HepG2 (cell line): Measurements from ENCODE around the gene CST4. TPM values are rescaled to one million over a fixed set of nuclear protein-coding genes. Genes with fewer than 3 reads are reported as not detected.
A peak's percentile ranks its signal among the peaks of the same experiment; 100 is the strongest.

Experiments used
- ARNTL ChIP-seq: sonication (generic); formaldehyde crosslinking; IDR thresholded peaks from 2 replicates; pipeline ENCODE4 v1.4.0; 2020; ENCODE audit warnings: mild to moderate bottlenecking, missing genetic modification reagents
- GABPB1 ChIP-seq: IDR thresholded peaks from 2 replicates; pipeline ENCODE4 v1.6.1; 2016; ENCODE audit warnings: mild to moderate bottlenecking, missing genetic modification reagents, moderate library complexity, missing compliant biosample characterization
- HDAC2 ChIP-seq: sonication (generic); formaldehyde crosslinking; IDR thresholded peaks from 2 replicates; pipeline ENCODE4 v1.4.0; 2020; ENCODE audit warnings: missing genetic modification reagents
- MTA1 ChIP-seq: sonication (generic); formaldehyde crosslinking; IDR thresholded peaks from 2 replicates; pipeline ENCODE4 v1.4.0; 2020; ENCODE audit warnings: missing genetic modification reagents, mild to moderate bottlenecking, borderline replicate concordance
- RFX3 ChIP-seq: IDR thresholded peaks from 2 replicates; pipeline ENCODE4 v1.6.1; 2016; ENCODE audit warnings: missing biosample characterization, missing genetic modification reagents
- RFXAP ChIP-seq: sonication (generic); formaldehyde crosslinking; IDR thresholded peaks from 2 replicates; pipeline ENCODE4 v1.4.0; 2020; ENCODE audit warnings: missing genetic modification reagents, borderline replicate concordance
- SNRNP70 ChIP-seq: fragments of 200-400 bp; formaldehyde crosslinking; IDR thresholded peaks from 2 replicates; pipeline ENCODE4 v1.6.1; 2017; ENCODE audit warnings: mild to moderate bottlenecking, low read depth, low read length, moderate library complexity
- TCF7L2 ChIP-seq: IDR thresholded peaks from 2 replicates; pipeline ENCODE4 v1.6.1; 2011; ENCODE audit warnings: mild to moderate bottlenecking, low read depth, low read length, moderate library complexity
- ZFP36 ChIP-seq: fragments of 150-350 bp; IDR thresholded peaks from 2 replicates; pipeline ENCODE4 v1.6.1; 2018; ENCODE audit warnings: borderline replicate concordance, low read length, low read depth; ENCODE audit not compliant: partially characterized antibody
- ZNF232 ChIP-seq: sonication (generic); formaldehyde crosslinking; IDR thresholded peaks from 2 replicates; pipeline ENCODE4 v1.4.0; 2020; ENCODE audit warnings: missing genetic modification reagents, borderline replicate concordance
- ZNF841 ChIP-seq: sonication (generic); formaldehyde crosslinking; IDR thresholded peaks from 2 replicates; pipeline ENCODE4 v1.8.1; 2023; ENCODE audit warnings: missing genetic modification reagents, borderline replicate concordance
- polyA plus RNA-seq, 8 experiments: library from polyadenylated mRNA; depleted of rRNA in 3 of 8; stranded (reverse) in 7 of 8; unstranded in 1 of 8; fragments of >200 nt; fragmentation: Illumina TruSeq in 4 of 8; extraction: Trizol in 4 of 8; gene quantifications; 2 replicates each; pipeline versions ENCODE4 v1.2.1 to v1.2.3, GENCODE V29; 2011 to 2016; ENCODE audit warnings: low read depth in 4 of 8, missing spikeins in 1 of 8, mixed read lengths in 1 of 8; ENCODE audit not compliant: insufficient read depth in 1 of 8
- total RNA-seq, 5 experiments: library from RNA; depleted of rRNA; stranded (reverse); fragments of >200 nt; fragmentation: Illumina TruSeq; extraction: Trizol; gene quantifications; 2 replicates each; pipeline ENCODE4 v1.2.3, GENCODE V29; 2016; ENCODE audit warnings: low read depth in 1 of 5
- TF ChIP-seq, protein P1 (sequence below): sonication (generic); formaldehyde crosslinking; IDR thresholded peaks from 2 replicates; pipeline ENCODE4 v1.4.0; 2020; ENCODE audit warnings: missing genetic modification reagents
- TF ChIP-seq, protein P2 (sequence below): sonication (generic); formaldehyde crosslinking; IDR thresholded peaks from 2 replicates; pipeline ENCODE4 v1.4.0; 2020; ENCODE audit warnings: missing genetic modification reagents, borderline replicate concordance
- TF ChIP-seq, protein P3 (sequence below): sonication (generic); formaldehyde crosslinking; IDR thresholded peaks from 2 replicates; pipeline ENCODE4 v1.5.1; 2020; ENCODE audit warnings: missing genetic modification reagents, mild to moderate bottlenecking, borderline replicate concordance
- TF ChIP-seq, protein P4 (sequence below): sonication (generic); formaldehyde crosslinking; IDR thresholded peaks from 2 replicates; pipeline ENCODE4 v1.4.0; 2020; ENCODE audit warnings: missing genetic modification reagents
- TF ChIP-seq, protein P5 (sequence below): sonication (generic); formaldehyde crosslinking; IDR thresholded peaks from 2 replicates; pipeline ENCODE4 v1.4.0; 2020; ENCODE audit warnings: missing genetic modification reagents
- TF ChIP-seq, protein P6 (sequence below): sonication (generic); formaldehyde crosslinking; IDR thresholded peaks from 2 replicates; pipeline ENCODE4 v1.5.0; 2020; ENCODE audit warnings: missing genetic modification reagents

CST4 gene
- total and polyA plus RNA-seq, 2 of the 13 experiments (the other 11 are each of a cell fraction or from before 2014, with no cell fraction given), result not detected

DNA sequence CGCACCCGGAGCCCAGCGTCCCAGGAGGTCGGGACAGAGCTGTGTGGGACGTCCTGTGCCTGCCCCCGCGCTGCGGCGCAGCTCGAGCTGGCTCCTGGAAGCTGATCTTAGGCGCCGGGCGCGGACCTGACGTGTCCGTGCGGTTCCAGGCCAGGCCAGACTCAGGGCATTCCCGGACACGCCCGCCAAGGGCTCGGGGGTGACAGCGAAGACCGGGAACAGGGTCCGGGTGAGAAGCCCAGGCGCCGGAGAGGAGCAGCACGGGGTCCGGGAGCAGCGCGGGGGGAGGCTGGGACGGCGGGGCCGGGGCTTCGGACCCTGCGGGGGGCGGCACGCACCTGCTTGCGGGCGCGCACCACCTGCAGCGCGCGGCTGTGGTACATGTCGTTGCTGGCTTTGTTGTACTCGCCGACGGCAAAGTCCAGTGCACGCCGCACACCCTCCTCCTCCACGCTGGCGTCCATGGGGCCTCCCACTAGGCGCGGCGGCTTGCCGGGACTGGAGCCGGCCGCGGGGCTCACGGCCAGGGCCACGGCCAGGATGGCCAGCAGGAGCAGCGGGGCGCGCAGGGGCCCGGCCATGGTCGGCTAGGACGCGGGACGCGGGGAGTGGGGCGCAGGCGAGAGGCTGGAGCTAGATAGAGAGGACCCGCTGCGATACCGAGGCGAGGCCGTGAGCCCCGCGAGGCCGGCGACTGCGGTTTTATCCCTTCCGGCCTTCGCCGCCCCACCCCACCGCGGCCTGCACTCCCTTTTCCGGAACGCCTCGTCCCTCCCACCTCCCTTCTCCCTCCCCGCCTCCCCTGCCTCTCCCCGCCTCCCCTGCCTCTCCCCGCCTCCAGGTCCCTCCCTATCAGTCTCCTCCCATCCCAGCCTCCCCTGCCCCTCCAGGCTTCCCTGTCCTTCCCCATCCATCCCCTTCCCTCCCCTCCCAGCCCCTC is 51.3 kb downstream of the CST4 start, which contains the start of gene CST3 (continued):
- TF ChIP-seq, protein P1, sequence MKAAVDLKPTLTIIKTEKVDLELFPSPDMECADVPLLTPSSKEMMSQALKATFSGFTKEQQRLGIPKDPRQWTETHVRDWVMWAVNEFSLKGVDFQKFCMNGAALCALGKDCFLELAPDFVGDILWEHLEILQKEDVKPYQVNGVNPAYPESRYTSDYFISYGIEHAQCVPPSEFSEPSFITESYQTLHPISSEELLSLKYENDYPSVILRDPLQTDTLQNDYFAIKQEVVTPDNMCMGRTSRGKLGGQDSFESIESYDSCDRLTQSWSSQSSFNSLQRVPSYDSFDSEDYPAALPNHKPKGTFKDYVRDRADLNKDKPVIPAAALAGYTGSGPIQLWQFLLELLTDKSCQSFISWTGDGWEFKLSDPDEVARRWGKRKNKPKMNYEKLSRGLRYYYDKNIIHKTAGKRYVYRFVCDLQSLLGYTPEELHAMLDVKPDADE (CRISPR knock-in tag), result no peak; the same call in 1 of the 2 replicates
- TF ChIP-seq RFXAP (CRISPR knock-in tag) (peak; percentile 76; the same call in 1 of the 2 replicates), ZFP36 (peak; percentile 17), SNRNP70 (no peak), MTA1 (CRISPR knock-in tag) (peak; percentile 88), RFX3 (CRISPR knock-in tag) (0 out of 2 replicates have a peak, but pooled peaks have one; percentile 30), TCF7L2 (no peak), GABPB1 (peak; percentile 84), ZNF232 (CRISPR knock-in tag) (peak; percentile 65), HDAC2 (CRISPR knock-in tag) (peak; percentile 21; the same call in 1 of the 2 replicates), ARNTL (CRISPR knock-in tag) (peak; percentile 73), ZNF841 (CRISPR knock-in tag) (0 out of 2 replicates have a peak, but pooled peaks have one; percentile 29)
- TF ChIP-seq, protein P2, sequence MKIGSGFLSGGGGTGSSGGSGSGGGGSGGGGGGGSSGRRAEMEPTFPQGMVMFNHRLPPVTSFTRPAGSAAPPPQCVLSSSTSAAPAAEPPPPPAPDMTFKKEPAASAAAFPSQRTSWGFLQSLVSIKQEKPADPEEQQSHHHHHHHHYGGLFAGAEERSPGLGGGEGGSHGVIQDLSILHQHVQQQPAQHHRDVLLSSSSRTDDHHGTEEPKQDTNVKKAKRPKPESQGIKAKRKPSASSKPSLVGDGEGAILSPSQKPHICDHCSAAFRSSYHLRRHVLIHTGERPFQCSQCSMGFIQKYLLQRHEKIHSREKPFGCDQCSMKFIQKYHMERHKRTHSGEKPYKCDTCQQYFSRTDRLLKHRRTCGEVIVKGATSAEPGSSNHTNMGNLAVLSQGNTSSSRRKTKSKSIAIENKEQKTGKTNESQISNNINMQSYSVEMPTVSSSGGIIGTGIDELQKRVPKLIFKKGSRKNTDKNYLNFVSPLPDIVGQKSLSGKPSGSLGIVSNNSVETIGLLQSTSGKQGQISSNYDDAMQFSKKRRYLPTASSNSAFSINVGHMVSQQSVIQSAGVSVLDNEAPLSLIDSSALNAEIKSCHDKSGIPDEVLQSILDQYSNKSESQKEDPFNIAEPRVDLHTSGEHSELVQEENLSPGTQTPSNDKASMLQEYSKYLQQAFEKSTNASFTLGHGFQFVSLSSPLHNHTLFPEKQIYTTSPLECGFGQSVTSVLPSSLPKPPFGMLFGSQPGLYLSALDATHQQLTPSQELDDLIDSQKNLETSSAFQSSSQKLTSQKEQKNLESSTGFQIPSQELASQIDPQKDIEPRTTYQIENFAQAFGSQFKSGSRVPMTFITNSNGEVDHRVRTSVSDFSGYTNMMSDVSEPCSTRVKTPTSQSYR (CRISPR knock-in tag), result peak; percentile 36; the same call in 1 of the 2 replicates
- TF ChIP-seq, protein P3, sequence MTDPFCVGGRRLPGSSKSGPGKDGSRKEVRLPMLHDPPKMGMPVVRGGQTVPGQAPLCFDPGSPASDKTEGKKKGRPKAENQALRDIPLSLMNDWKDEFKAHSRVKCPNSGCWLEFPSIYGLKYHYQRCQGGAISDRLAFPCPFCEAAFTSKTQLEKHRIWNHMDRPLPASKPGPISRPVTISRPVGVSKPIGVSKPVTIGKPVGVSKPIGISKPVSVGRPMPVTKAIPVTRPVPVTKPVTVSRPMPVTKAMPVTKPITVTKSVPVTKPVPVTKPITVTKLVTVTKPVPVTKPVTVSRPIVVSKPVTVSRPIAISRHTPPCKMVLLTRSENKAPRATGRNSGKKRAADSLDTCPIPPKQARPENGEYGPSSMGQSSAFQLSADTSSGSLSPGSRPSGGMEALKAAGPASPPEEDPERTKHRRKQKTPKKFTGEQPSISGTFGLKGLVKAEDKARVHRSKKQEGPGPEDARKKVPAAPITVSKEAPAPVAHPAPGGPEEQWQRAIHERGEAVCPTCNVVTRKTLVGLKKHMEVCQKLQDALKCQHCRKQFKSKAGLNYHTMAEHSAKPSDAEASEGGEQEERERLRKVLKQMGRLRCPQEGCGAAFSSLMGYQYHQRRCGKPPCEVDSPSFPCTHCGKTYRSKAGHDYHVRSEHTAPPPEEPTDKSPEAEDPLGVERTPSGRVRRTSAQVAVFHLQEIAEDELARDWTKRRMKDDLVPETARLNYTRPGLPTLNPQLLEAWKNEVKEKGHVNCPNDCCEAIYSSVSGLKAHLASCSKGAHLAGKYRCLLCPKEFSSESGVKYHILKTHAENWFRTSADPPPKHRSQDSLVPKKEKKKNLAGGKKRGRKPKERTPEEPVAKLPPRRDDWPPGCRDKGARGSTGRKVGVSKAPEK (CRISPR knock-in tag), result peak; percentile 33; the same call in 1 of the 2 replicates
- TF ChIP-seq, protein P4, sequence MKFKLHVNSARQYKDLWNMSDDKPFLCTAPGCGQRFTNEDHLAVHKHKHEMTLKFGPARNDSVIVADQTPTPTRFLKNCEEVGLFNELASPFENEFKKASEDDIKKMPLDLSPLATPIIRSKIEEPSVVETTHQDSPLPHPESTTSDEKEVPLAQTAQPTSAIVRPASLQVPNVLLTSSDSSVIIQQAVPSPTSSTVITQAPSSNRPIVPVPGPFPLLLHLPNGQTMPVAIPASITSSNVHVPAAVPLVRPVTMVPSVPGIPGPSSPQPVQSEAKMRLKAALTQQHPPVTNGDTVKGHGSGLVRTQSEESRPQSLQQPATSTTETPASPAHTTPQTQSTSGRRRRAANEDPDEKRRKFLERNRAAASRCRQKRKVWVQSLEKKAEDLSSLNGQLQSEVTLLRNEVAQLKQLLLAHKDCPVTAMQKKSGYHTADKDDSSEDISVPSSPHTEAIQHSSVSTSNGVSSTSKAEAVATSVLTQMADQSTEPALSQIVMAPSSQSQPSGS, result 0 out of 2 replicates have a peak, but pooled peaks have one; percentile 20
- TF ChIP-seq, protein P5, sequence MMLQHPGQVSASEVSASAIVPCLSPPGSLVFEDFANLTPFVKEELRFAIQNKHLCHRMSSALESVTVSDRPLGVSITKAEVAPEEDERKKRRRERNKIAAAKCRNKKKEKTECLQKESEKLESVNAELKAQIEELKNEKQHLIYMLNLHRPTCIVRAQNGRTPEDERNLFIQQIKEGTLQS (CRISPR knock-in tag), result peak; percentile 72
- TF ChIP-seq, protein P6, sequence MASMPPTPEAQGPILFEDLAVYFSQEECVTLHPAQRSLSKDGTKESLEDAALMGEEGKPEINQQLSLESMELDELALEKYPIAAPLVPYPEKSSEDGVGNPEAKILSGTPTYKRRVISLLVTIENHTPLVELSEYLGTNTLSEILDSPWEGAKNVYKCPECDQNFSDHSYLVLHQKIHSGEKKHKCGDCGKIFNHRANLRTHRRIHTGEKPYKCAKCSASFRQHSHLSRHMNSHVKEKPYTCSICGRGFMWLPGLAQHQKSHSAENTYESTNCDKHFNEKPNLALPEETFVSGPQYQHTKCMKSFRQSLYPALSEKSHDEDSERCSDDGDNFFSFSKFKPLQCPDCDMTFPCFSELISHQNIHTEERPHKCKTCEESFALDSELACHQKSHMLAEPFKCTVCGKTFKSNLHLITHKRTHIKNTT, result 0 out of 2 replicates have a peak, but pooled peaks have one; percentile 63
